ENCODE results near the gene FKBP9.

DNA sequence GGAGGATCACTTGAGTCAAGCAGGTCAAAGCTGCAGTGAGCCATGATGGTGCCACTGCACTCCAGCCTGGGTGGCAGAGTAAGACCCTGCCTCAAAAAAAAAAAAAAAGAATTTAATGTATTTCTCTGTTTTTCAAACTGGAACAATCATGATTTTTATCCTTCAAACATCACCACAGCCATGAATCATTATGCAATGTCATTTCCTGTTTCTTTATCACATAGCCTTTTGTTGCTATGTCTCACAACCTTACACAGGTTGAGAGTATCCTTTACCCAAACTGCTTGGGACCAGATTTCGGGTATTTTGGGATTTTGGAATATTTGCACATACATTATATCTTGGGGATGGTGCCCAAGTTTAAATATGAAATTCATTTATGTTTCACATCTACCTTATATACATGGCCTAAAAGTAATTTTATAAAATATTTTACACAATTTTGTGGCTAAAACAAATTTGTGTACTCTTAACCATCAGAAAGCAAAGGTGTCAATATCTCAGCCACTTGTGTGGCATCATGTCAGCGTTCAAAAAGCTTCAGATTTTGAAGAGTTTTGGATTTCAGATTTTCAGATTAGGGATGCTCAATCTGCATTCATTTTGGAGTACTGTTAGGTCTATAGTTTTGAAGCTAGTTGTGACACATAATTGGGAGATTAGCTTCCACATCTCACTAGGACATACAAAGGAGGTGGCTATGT is 97.2 kb downstream of the FKBP9 start:
- TF ChIP-seq CTCF (IDR thresholded peaks at IDR 0.05; ENCODE audit: poor library complexity): no peak
- no peak for TF ChIP-seq EZH2 (IDR thresholded peaks at IDR 0.05; ENCODE audit: borderline replicate concordance)

Data from hepatocyte (in vitro differentiated cells).